NCI-H2171 treated with DMSO at 0.1 percent for 48 hours (cell line): Measurements from ENCODE around the gene RPEL1.
"Not testable (repeated sequence)": the region's sequence is repeated elsewhere in the genome, so short reads cannot be mapped to it uniquely, and the experiment has no call there.

ENCODE experiments used
- DNase-seq: peaks from one replicate; lab custom pipeline; 2025; lab: John Stamatoyannopoulos, UW

RPEL1 gene

GRCh38 chr10:103245587-103245986, at the start of gene RPEL1:
Gene RPEL1, plus strand, starts transcription at chr10:103245887. Its CDS starts 110 bp downstream, at chr10:103245997.
- DNase-seq = not testable (repeated sequence)

GRCh38 chr10:103196516-103196915, 49.2 kb upstream of the RPEL1 start:
- DNase-seq = no peak

GRCh38 chr10:103197174-103197573, 48.5 kb upstream of the RPEL1 start:
- DNase-seq = no peak

GRCh38 chr10:103197903-103198302, 47.8 kb upstream of the RPEL1 start:
- no peak for DNase-seq

GRCh38 chr10:103198648-103199047, 47.0 kb upstream of the RPEL1 start:
- DNase-seq = no peak

- DNase-seq = no peak
Measured at GRCh38 chr10:103199488-103199887, 46.2 kb upstream of the RPEL1 start.

- DNase-seq = no peak
Measured at GRCh38 chr10:103202319-103202718, 43.4 kb upstream of the RPEL1 start.

- DNase-seq = no peak
Measured at GRCh38 chr10:103203466-103203865, 42.2 kb upstream of the RPEL1 start.

GRCh38 chr10:103204353-103205255, 41.1 kb upstream of the RPEL1 start:
- peak; percentile 7 for DNase-seq

GRCh38 chr10:103205401-103205800, 40.3 kb upstream of the RPEL1 start:
- DNase-seq = not testable (repeated sequence)

- DNase-seq = not testable (repeated sequence)
Measured at GRCh38 chr10:103206715-103207114, 39.0 kb upstream of the RPEL1 start.

GRCh38 chr10:103207141-103207540, 38.5 kb upstream of the RPEL1 start:
- no peak for DNase-seq

GRCh38 chr10:103207643-103208042, 38.0 kb upstream of the RPEL1 start:
- DNase-seq = not testable (repeated sequence)

- DNase-seq = not testable (repeated sequence)
Measured at GRCh38 chr10:103210262-103210661, 35.4 kb upstream of the RPEL1 start.

GRCh38 chr10:103215601-103216000, 30.1 kb upstream of the RPEL1 start:
- no peak for DNase-seq

- DNase-seq = not testable (repeated sequence)
Measured at GRCh38 chr10:103216362-103216761, 29.3 kb upstream of the RPEL1 start.

- no peak for DNase-seq
Measured at GRCh38 chr10:103224133-103224532, 21.6 kb upstream of the RPEL1 start.

- DNase-seq = not testable (repeated sequence)
Measured at GRCh38 chr10:103224721-103225120, 21.0 kb upstream of the RPEL1 start.

GRCh38 chr10:103225939-103226338, 19.7 kb upstream of the RPEL1 start:
- DNase-seq = no peak

- DNase-seq = no peak
Measured at GRCh38 chr10:103227416-103227815, 18.3 kb upstream of the RPEL1 start.

GRCh38 chr10:103231047-103231551, 14.6 kb upstream of the RPEL1 start:
- no peak for DNase-seq

GRCh38 chr10:103232131-103232673, 13.5 kb upstream of the RPEL1 start:
- DNase-seq = no peak
